HG02759 (cell line): ENCODE results near the gene NT5M.
"Not testable (repeated sequence)": the region's sequence is repeated elsewhere in the genome, so short reads cannot be mapped to it uniquely, and the experiment has no call there.

Experiments
- ATAC-seq: cut with Tn5 transposase; IDR thresholded peaks from one replicate; pipeline ENCODE4 v1.9.1; 2021; ENCODE audit warnings: mild to moderate bottlenecking, moderate library complexity; ENCODE audit not compliant: unreplicated experiment

Gene NT5M

GRCh38 chr17:17303010-17303846 lies at the start of gene NT5M:
Gene NT5M (plus strand): TSS chr17:17303373. CDS start chr17:17303551, 178 bp downstream.
- peak; percentile 70 for ATAC-seq

DNA sequence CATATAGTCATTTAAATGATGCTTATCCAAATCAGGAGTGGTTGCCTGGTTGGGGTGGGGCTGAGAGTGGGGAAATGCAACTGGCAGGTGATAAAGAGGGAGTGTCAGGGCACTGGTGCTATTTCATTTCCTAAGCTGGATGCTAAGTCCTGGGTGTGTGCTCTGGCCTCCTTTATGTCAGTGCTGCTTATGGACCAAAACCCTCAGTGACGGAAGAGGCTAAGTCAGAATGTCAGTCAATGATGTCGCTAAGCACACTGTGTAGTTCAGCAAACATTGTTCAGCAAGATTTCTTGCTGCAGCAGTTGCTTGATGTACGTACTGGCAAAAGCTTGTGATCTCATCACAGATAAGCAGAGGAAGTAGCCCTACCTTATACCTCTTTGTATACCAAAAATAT lies 49.8 kb upstream of the NT5M start:
- ATAC-seq, result no peak

- ATAC-seq, result no peak
Measured at GRCh38 chr17:17254036-17254435, 49.1 kb upstream of the NT5M start.

GRCh38 chr17:17255689-17256088 lies 47.5 kb upstream of the NT5M start:
- not testable (repeated sequence) for ATAC-seq

DNA sequence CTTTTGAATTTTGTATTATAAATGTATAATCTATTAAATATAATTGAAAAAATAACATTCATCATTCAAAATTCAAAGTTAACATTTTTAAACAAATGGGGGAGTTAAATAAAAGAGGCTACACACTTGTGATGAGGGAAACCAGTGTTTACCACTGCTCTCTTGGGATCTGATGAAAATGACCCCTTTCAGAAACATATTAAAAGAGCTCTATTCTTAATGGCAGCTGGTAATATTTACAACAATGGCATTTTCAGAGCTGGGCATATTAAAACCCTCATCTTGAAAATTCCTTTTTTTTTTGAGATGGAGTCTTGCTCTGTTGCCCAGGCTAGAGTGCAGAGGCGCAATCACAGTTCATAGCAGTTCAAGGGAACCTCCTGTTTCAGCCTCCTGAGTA lies 46.9 kb upstream of the NT5M start:
- no peak for ATAC-seq

- no peak for ATAC-seq
Measured at GRCh38 chr17:17258011-17258410, 45.2 kb upstream of the NT5M start.

DNA sequence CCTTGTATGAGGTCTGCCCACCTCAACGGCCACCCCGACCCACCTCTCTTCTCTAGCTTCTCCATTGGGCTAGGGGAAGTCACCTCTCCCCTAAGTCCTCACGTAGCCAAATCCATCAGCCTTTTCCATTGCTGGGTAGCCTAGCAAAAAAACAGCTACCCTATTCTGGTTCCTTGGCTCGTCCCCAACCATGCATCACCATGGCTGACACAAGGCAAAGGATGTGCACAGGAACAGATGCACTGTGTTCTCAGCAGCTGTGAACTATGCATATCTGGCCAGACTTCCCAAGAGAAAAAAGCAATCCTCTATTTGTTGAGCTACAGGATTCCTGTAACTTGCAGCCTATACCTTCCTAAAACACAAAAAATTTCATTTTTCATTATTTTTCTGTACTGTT lies 44.2 kb upstream of the NT5M start:
- no peak for ATAC-seq

DNA sequence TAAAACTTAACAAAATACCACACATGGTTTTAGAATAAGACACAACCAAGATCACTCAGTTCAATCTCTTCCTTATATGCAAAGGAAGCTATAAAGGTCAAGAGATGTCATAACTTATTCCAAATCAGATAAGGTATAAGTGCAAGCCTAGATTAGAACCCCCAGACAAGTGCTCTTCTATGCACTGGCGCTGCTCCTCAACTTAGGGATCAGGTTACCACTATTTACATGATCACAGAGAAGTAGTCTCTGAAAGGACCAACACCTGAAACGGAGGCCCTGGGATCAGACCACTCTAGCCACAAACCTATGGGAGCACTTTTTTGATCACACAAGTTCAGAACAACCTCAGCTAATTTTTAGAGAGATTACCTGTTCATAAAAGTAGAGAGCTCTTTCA lies 38.7 kb upstream of the NT5M start:
- ATAC-seq, result no peak

GRCh38 chr17:17269926-17270773 lies 33.0 kb upstream of the NT5M start:
- ATAC-seq, result no peak

GRCh38 chr17:17275971-17276370 lies 27.2 kb upstream of the NT5M start:
- ATAC-seq, result no peak

DNA sequence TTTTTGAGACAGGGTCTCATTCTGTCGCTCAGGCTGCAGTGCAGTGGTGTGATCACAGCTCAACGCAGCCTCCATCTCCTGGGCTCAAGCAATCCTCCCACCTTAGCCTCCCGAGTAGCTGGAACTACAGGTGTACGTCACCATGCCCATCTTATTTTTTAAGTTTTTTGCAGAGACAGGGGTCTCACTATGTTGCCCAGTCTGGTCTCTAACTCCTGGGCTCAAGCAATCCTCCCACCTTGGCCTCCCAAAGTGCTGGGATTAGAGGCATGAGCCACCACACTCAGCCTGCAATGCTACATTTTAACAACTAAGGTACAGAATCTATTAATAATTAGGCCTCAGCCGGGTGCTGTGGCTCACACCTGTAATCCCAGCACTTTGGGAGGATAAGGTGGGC lies 25.7 kb upstream of the NT5M start:
- not testable (repeated sequence) for ATAC-seq

DNA sequence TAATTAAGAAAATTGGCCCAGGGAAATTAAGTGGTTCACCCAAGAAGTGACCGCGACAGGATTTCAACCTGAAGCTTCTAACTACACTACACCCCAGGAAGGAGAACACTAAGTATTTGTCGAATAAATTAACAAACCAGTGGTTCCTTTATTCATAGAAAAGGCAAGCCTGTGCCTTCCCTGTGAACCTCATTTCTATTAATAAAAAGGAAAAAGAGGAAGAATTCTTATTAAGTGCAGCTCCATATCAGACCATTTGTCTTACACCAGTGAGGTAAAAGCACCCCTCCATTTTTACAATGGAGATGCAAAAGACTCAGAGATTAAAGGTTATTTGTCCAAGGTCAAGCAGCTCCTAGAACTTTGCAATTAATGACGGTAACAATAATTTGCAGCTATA lies 23.9 kb upstream of the NT5M start:
- ATAC-seq, result no peak

DNA sequence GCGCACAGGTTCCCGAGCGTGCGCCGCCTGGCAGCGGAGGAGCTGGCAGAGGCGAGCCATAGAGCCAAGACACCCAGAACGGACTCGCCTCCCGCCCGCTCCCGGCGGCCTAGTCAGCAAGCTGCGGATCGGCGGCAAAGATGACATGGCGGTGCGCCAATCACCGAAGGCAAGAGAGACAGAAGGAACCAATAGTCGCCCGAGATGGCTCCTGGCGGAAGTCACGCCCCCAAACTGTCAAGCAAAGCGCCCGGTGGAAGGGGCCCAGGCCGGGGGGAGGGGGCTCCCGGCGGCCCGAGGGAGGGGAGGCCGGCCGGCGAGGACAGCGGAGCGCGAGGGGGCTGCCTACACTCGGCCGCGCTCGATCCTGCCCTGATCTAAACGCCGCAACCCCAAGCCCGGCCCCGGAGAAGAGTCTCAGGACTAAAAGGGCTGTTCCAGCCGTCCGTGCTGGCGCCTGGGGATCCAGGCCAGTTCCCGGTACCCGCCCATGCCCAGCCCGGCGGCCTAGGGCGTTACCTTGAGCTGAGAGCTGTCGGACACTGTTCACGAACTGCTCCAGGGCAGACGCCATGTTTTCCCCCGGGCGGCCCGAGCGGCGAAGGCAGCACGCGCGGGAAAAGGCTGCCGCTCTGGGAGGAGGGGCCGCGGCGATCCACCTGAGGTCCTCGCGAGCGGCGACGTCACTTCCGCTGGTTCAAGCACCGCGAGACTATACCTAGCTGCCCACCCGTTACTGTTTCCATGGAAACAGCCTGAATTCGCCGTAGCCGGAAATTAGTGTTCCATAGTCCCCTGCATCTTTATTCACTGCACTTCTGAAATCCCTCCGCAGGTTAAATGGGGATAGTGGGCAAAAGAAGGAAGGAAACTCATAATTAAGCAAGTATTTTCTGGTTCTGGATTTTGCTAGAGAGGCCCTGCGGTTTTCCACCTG lies 22.3 kb upstream of the NT5M start, which contains the start of gene COPS3:
TSS of gene COPS3 (minus strand) at position 634 of the 937 bp plus-strand sequence. CDS start at position 574, 60 bp downstream.
- ATAC-seq, result peak; percentile 92

DNA sequence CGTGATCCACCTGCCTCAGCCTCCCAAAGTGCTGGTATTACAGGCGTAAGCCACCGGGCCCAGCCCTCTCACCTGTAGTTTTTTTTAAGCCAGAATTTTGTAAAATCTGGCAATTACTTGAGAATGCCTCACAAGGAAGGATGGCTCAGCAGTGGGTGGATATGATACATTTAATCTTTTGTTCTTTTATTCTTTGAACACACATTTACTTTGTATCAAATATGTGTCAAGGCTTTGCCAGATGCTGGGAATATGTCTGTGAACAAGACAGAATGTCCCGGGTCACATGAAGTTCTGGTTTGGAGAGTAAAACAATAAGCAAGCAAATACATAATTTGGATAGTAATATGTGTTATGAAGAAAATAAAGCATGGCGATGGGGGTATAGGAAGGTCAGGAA lies 17.2 kb upstream of the NT5M start:
- no peak for ATAC-seq

DNA sequence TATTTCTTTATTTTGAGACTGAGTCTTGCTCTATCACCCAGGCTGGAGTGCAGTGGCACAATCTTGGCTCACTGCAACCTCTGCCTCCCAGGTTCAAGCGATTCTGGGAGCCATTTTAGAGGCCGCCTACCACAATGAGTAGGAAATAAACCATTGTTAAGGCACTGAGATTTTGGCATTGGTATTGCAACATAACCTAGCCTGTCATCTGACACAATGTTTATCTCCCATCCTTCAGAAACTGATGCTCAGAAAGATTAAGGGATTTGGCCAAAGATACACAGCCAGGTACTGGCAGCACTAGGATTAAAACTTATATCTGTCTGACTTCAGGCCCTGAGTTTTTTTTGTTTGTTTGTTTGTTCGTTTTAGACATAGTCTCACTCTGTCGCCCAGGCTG lies 14.1 kb upstream of the NT5M start:
- no peak for ATAC-seq

- no peak for ATAC-seq
Measured at GRCh38 chr17:17289701-17290100, 13.5 kb upstream of the NT5M start.

- ATAC-seq, result no peak
Measured at GRCh38 chr17:17295141-17295540, 8.0 kb upstream of the NT5M start.

DNA sequence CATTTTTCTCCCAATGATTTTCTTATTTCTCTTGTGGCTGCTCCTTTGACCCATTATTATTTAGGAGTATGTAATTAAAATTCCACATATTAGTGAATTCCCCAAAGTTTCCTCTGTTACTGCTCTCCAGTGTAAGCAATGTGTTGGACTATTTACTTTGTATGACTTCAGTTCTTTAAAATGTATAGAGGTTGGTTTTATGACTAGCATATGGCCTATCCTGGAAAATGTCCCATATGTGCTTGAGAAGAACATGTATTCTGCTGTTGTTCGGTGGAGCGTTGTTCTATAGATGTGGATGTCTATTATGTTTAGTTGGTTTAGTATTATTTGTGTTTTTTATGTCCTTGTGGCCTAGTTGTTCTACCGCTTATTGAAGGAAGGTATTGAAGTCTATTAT lies 6.0 kb upstream of the NT5M start:
- no peak for ATAC-seq

DNA sequence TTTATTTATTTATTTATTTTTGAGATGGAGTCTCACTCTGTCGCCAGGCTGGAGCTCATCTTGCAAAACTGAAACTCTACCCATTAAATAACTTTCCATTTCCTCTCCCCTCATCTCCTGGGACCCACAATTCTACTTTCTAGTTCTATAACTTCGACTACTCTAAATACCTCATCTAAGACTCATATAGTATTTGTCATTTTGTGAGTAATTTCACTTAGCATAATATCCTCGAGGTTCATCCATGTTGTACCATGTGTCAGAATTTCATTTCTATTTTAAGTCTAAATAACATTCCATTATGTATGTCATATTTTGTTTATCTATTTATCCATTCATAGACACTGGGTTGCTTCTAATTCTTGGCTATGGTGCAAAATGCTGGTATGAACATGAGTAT lies 5.1 kb upstream of the NT5M start:
- no peak for ATAC-seq

DNA sequence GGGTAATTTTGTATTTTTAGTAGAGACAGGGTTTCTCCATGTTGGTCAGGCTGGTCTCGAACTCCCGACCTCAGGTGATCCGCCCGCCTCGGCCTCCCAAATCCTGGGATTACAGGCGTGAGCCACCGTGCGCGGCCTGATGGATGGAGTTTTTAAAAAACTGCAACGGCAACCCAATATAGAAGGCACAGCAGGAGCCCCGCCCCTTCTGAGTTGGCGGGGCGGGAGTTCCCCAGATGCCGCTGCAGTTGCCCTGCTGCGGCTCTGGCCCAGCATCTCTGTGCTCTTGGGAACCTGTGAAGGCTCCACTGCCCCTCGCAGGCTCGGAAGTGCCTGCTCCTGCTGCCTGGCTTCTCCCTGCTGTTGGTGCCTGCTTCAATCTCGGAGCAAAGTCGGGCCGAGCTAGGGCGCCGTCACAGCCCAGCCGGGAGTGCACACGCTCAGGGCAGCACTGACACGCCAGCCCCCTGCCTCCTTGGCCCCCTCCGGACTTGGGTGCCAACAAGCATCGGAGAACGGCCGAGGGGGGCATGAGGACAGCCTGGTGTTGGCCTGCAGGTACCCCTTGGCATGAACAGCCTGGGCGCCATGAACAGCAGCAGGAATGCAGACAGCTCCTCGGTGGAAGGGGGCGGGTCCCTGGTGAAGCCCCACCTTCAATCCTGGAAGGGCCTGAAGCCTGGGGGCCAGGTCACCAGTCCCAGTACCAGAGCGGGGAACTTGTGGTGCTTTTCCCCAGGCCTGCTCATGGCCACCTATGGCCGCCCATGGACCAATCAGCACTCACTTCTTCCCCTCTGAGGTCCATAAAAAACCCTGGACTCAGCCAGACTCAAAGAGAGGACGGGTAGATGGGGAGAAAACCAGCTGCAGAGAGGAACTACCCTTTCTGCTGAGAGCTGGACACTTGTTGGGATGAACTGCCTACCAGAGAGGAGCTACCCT lies 2.3 kb upstream of the NT5M start:
- ATAC-seq, result peak; percentile 35
